ENCODE measurements around the gene FOXP1. TPM values are rescaled to one million over a fixed set of nuclear protein-coding genes. Genes with fewer than 3 reads are reported as not detected.

The FOXP1 gene
- total and polyA plus RNA-seq, 2 of the 13 experiments (the other 11 are each of a cell fraction or from before 2014, with no cell fraction given), result 40.4 to 59.0 TPM

DNA sequence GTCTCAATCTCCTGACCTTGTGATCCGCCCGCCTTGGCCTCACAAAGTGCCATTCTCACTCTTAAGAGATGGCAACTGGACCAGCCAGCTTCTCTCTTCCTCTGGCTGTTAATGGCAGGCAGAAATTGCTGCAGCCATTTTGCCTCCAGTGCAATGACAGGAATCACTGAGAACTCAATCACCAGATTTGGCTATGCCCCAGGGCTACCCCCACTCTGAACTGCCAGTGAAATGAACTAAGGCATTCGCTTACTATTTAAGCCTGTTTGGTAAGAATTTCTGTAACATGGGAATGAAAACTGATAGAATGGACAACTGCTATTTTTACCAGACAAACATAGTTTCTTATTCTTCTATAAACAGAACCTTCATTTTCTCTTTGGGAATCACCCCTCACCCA is 24.5 kb downstream of the FOXP1 start:
- no peak for ATAC-seq
- DNase-seq (ENCODE audit: low spot score), result no peak
- Histone ChIP-seq H3K9me3 (ENCODE audit: low read length) (no peaks in the 10 kb centered on the region), H3K4me1 (ENCODE audit: insufficient read depth, low read length) (peaks cover 31% of the 10 kb centered on the region), H3K79me2 (ENCODE audit: insufficient read depth, low read length) (peaks cover 60% of the 10 kb centered on the region), H3K36me3 (replicated peaks in 1 of 2; ENCODE audit: control insufficient read depth in 1 of 2, insufficient read depth in 2 of 2, low read length in 2 of 2) (peaks cover 0 to 13% of the 10 kb centered on the region in 2 experiments; a peak in 3 of 5 replicates), H3K27ac (ENCODE audit: extremely low read length, insufficient read depth, low read length) (peak overlapping the region; percentile 12), H3K4me2 (ENCODE audit: low read depth, low read length) (no peak overlapping the region), H3K4me3 (replicated peaks in 1 of 3; ENCODE audit: insufficient read depth in 1 of 3, low read depth in 2 of 3, low read length in 3 of 3) (no peak overlapping the region), H3K9ac (ENCODE audit: insufficient read depth, low read depth, low read length) (no peak overlapping the region), H3K27me3 (ENCODE audit: control insufficient read depth in 1 of 2, insufficient read depth in 2 of 2, low read length in 2 of 2) (no peaks in the 10 kb centered on the region), H2AFZ (ENCODE audit: low read length) (no peak overlapping the region), H4K20me1 (ENCODE audit: insufficient read depth, low read length) (0 out of 2 replicates have a peak, but pooled peaks cover 13% of the 10 kb centered on the region)
- no TSS peak for BruUV-seq (replicated peaks)
- 100% methylated on average over 3 of the region's 3 CpGs for WGBS (ENCODE audit: low lambda C conversion rate)
- in situ Hi-C loops (cut with HindIII; ENCODE audit: extremely low pct_ligation_motif_present, low pct_unique_long_range_greater_than_20kb), result no loop called here
- intact Hi-C loops (cut with micrococcal nuclease; ENCODE audit: unreplicated experiment), result no loop called here
- ChIA-PET CTCF (ENCODE audit: low intra/inter-chr PET ratio, low total read pairs) (no interaction called here), POLR2A (interaction anchor here (2.0 kb wide), 1 partner anchor 23 kb away, joined by 9 read pairs; no protein-coding TSS in a partner anchor)
- FAIRE-seq, result no peak
- TF ChIP-seq ZNF556 (CRISPR knock-in tag; IDR thresholded peaks at IDR 0.05; ENCODE audit: borderline replicate concordance) (no peak), ZFAT (CRISPR knock-in tag; conservative IDR thresholded peaks at IDR 0.05) (no peak), CBX2 (IDR thresholded peaks at IDR 0.05; ENCODE audit: low read depth, low read length) (no peak), CBX2 (CRISPR knock-in tag; IDR thresholded peaks at IDR 0.05; ENCODE audit: low read depth) (no peak), ZNF354B (CRISPR knock-in tag; IDR thresholded peaks at IDR 0.05) (no peak), GZF1 (CRISPR knock-in tag; IDR thresholded peaks at IDR 0.05) (no peak), PHF5A (CRISPR knock-in tag; IDR thresholded peaks at IDR 0.05; ENCODE audit: low read depth, unreplicated experiment) (no peak), EHMT2 (IDR thresholded peaks at IDR 0.05; ENCODE audit: borderline replicate concordance, low read depth, low read length) (no peak), ZNF790 (CRISPR knock-in tag; IDR thresholded peaks at IDR 0.05; ENCODE audit: borderline replicate concordance) (no peak), RFX3 (CRISPR knock-in tag; IDR thresholded peaks at IDR 0.05) (no peak), ZNF20 (CRISPR knock-in tag; IDR thresholded peaks at IDR 0.05) (no peak), RELA (CRISPR knock-in tag; IDR thresholded peaks at IDR 0.05) (no peak), ZNF530 (CRISPR knock-in tag; IDR thresholded peaks at IDR 0.05; ENCODE audit: low read depth) (no peak), POGZ (CRISPR knock-in tag; IDR thresholded peaks at IDR 0.05) (no peak; the same call in 1 of the 2 replicates)
- TF ChIP-seq, protein P1, sequence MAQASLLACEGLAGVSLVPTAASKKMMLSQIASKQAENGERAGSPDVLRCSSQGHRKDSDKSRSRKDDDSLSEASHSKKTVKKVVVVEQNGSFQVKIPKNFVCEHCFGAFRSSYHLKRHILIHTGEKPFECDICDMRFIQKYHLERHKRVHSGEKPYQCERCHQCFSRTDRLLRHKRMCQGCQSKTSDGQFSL (CRISPR knock-in tag; IDR thresholded peaks at IDR 0.05), result no peak
- TF ChIP-seq, protein P2, sequence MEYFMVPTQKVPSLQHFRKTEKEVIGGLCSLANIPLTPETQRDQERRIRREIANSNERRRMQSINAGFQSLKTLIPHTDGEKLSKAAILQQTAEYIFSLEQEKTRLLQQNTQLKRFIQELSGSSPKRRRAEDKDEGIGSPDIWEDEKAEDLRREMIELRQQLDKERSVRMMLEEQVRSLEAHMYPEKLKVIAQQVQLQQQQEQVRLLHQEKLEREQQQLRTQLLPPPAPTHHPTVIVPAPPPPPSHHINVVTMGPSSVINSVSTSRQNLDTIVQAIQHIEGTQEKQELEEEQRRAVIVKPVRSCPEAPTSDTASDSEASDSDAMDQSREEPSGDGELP (IDR thresholded peaks at IDR 0.05; ENCODE audit: borderline replicate concordance, low read depth), result no peak
